HG02759 (cell line): ENCODE data around the gene SSH3.

Experiments
- ATAC-seq: cut with Tn5 transposase; IDR thresholded peaks from one replicate; pipeline ENCODE4 v1.9.1; 2021; ENCODE audit warnings: mild to moderate bottlenecking, moderate library complexity; ENCODE audit not compliant: unreplicated experiment

SSH3 gene

DNA sequence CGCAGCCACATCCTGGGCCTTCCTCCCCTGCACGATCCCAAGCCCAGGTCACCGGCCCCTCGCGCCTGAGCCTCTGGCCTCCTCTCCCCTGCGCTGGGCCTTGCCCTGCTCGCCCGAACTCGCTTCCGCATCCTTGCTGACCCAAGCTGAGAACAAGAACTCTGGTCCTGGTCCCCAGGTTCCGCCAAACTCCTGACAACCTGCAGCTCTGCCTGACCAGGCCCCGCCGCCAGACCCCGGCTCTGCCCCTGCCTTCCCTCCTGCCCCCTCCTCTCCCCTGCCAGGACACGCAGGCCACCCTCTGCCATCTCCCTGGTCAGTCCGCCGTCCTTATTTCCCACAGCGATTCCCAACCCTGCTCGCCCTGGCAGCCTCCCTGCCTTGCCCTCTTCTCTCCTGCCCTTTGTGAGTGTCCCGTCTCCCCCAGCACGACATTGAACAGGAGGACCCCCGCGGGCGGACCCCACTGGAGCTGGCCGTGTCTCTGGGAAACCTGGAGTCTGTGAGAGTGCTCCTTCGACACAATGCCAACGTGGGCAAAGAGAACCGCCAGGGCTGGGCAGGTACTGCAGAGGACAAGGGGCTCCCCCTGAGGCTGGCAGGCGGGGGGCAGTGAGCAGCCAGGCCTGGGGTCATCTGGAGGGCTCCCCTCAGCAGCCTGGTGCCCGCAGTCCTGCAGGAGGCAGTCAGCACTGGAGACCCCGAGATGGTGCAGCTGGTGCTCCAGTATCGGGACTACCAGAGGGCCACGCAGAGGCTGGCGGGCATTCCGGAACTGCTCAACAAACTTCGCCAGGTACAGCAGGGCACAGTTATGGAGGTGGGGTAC lies 13.5 kb upstream of the SSH3 start:
- ATAC-seq = no peak

DNA sequence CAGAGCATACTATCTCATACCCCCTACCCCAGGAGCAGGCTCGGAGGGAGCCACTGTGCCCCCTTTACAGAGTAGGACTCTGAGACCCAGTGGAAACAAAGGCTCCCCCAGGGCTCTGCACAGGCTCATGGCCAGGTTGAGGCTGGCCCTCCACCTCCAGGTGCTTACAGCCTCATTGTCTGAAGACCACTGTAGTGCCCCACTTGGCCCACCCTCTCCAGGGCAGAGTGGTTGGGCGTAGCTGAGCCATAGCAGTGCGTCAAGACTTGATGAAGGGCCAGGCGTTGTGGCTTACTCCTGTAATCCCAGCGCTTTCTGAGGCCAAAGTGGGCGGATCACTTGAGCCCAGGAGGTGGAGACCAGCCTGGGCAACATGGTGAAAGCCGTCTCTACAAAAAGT lies 12.5 kb upstream of the SSH3 start:
- ATAC-seq = no peak

GRCh38 chr11:67291481-67292381 lies 11.6 kb upstream of the SSH3 start:
- ATAC-seq = no peak

- ATAC-seq = no peak
These were observed 10.7 kb upstream of the SSH3 start for GRCh38 chr11:67292671-67293070.

GRCh38 chr11:67293090-67293489 lies 10.2 kb upstream of the SSH3 start:
- no peak for ATAC-seq

DNA sequence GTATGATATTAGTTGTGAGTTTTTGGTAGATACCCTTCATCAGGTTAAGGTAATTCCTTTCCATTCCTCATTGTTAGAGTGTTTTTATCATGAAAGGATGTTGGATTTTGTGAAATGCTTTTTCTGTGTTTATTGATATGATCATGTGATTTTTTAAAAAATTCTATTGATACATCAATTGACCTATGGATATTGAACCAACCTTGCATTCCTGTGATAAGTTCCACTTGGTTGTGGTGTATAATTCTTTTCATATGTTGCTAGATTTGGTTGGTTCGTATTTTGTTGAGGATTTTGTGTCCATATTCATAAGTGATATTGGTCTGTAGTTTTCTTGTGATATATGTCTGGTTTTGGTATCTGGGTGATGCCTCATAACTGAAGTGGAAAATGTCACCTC lies 7.5 kb upstream of the SSH3 start:
- ATAC-seq = no peak

- no peak for ATAC-seq
These were observed 4.5 kb upstream of the SSH3 start for GRCh38 chr11:67298786-67299185.

- no peak for ATAC-seq
These were observed 3.7 kb upstream of the SSH3 start for GRCh38 chr11:67299471-67300191.

GRCh38 chr11:67300256-67300755 lies 3.0 kb upstream of the SSH3 start:
- no peak for ATAC-seq

DNA sequence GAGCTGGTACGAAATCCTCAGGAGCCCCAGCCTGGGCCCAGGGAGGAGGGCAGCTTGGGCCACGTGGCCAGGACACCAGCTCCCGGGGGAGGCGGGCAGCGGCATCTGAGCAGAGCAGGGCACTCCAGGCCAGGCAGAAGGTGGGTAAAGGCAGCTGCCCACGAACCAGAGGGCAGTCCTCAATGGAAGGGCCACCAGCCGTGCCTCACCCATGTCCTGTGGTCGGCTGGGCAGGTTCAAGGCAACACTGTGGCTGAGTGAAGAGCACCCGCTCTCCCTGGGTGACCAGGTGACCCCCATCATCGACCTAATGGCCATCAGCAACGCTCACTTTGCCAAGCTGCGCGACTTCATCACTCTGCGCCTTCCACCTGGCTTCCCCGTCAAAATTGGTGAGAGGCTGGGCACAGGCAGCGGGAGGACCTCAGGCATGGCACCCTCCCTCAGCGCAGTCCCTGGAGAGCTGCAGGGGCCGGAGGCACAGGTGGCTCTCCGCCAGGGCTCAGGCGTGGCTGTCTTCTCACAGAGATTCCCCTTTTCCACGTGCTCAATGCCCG lies 2.5 kb upstream of the SSH3 start:
- ATAC-seq = no peak

DNA sequence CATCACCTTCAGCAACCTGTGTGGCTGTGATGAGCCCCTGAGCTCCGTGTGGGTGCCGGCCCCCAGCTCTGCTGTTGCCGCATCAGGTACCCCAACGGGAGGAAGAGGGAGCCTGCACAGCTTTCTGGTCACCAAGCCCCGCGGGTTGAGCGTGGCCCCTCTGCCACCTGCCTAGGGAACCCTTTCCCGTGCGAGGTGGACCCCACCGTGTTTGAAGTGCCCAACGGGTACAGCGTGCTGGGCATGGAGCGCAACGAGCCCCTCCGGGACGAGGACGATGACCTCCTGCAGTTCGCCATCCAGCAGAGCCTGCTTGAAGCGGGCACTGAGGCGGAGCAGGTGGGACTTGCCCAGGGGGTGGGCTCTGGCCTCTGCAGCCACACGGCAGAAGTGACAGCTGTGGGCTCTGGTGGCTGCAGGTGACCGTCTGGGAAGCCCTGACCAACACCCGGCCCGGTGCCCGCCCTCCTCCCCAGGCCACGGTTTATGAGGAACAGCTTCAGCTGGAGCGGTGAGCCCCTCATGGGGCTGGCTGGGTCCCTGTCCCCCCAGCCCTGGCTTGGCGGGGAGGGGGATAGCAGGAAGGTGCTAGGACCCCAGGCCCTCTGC lies 1.9 kb upstream of the SSH3 start:
- ATAC-seq = no peak

GRCh38 chr11:67301951-67302516 lies 1.3 kb upstream of the SSH3 start:
- no peak for ATAC-seq

DNA sequence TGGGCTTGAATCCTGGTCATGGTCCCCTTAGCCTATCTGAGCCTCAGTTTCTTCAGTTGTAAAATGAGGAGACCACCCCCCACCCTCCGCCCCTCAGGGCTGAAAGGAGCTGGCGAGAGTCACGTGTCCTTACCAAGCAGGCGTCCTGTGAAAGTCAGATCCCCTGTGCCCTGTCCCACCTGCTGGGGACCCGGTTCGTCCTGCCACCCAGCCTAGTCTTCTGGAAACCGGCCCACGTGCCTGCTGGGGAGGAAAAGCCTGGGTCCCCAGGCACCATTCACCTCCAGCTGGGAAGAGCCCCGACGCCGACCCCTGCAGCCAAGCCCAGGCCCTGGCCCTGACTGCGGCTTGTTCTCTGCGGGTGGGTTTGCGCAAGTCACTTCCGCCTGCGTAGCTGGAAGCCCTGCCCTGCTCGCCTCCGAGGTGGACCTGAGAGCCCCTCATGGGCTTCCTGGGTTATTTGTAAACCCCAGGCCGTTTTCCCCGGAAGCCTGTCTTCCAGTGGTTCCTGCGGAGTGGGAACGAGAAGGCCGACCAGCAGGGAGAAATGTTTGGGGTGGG lies 679 bp upstream of the SSH3 start:
- no peak for ATAC-seq

- ATAC-seq = no peak
These were observed 593 bp downstream of the SSH3 start for GRCh38 chr11:67303835-67304411.

DNA sequence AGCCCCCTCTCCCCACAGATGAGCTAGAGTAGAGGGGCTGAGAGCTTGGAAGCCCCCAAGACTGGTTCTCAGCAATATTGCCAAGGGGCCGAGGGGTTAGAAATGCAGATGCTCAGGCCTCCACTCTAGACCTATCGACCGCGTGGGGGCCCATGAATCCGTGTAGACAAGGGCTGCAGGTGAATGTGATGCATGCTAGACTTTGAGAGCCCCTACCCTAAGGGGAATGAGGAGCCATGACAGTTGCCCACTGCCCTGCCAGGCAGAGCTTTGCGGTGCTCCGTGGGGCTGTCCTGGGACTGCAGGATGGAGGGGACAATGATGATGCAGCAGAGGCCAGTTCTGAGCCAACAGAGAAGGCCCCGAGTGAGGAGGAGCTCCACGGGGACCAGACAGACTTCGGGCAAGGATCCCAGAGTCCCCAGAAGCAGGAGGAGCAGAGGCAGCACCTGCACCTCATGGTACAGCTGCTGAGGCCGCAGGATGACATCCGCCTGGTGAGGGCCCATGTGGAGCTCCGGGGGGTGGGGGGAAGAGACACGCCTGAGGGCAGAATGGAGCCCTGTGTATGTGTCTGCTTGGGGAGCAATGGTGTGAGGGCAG lies 1.3 kb downstream of the SSH3 start:
- ATAC-seq = no peak

DNA sequence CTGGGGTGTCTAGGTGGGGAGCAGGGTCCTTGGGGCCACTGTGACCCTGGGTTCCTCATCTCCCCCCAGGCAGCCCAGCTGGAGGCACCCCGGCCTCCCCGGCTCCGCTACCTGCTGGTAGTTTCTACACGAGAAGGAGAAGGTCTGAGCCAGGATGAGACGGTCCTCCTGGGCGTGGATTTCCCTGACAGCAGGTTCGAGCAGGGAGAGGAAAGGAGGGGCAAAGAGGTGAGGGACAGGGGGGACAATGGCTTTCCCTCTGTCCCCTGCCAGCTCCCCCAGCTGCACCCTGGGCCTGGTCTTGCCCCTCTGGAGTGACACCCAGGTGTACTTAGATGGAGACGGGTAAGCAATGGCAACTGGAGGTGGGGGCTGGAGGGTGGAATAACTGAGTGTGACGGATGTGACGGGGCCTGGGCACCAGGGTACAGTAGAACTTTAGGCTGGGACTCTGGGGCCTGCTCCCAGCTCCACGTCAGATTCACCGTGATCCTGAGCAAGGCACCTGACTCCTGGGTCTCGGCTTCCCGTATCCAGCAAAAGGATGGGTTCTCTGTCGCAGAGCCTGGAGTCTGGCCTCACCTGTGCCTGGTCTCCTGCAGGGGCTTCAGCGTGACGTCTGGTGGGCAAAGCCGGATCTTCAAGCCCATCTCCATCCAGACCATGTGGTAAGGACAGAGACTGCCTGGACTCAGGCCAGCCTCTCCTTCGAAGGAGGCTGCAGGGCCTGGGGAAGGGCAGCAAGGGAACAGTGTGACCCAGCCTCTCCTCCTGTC lies 3.6 kb downstream of the SSH3 start:
- ATAC-seq = no peak

GRCh38 chr11:67307545-67308001 lies 4.2 kb downstream of the SSH3 start:
- ATAC-seq = no peak
